ENCODE measurements around the gene SLC7A10.

The SLC7A10 gene

GRCh38 chr19:33248954-33249613 is 23.4 kb upstream of the SLC7A10 start:
- DNase-seq (ENCODE audit: low spot score): no peak
- no peak for TF ChIP-seq CTCF (IDR thresholded peaks at IDR 0.05; ENCODE audit: extremely low read depth, missing control alignments)

GRCh38 chr19:33248553-33248953 is 22.9 kb upstream of the SLC7A10 start:
- TF ChIP-seq CTCF (IDR thresholded peaks at IDR 0.05; ENCODE audit: extremely low read depth, missing control alignments): no peak
- no peak for DNase-seq (ENCODE audit: low spot score)

GRCh38 chr19:33248104-33248503 is 22.5 kb upstream of the SLC7A10 start:
- DNase-seq (ENCODE audit: low spot score): no peak
- TF ChIP-seq CTCF (IDR thresholded peaks at IDR 0.05; ENCODE audit: extremely low read depth, missing control alignments): no peak

- no peak for DNase-seq (ENCODE audit: low spot score)
- no peak for TF ChIP-seq CTCF (IDR thresholded peaks at IDR 0.05; ENCODE audit: extremely low read depth, missing control alignments)
Observed at GRCh38 chr19:33247441-33247819, 21.8 kb upstream of the SLC7A10 start.

GRCh38 chr19:33246709-33247440 is 21.2 kb upstream of the SLC7A10 start:
- TF ChIP-seq CTCF (IDR thresholded peaks at IDR 0.05; ENCODE audit: extremely low read depth, missing control alignments): no peak
- no peak for DNase-seq (ENCODE audit: low spot score)

- DNase-seq (ENCODE audit: low spot score): no peak
- TF ChIP-seq CTCF (IDR thresholded peaks at IDR 0.05; ENCODE audit: extremely low read depth, missing control alignments): no peak
Observed at GRCh38 chr19:33245948-33246708, 20.5 kb upstream of the SLC7A10 start.

GRCh38 chr19:33242911-33243310 is 17.3 kb upstream of the SLC7A10 start:
- TF ChIP-seq CTCF (IDR thresholded peaks at IDR 0.05; ENCODE audit: extremely low read depth, missing control alignments): no peak
- DNase-seq (ENCODE audit: low spot score): no peak
